Measurements from ENCODE around the gene PLXNB1. TPM values are rescaled to one million over a fixed set of nuclear protein-coding genes. Genes with fewer than 3 reads are reported as not detected.

PLXNB1 gene
- total RNA-seq, 1 donor from 2014 or later: 63.7 TPM

DNA sequence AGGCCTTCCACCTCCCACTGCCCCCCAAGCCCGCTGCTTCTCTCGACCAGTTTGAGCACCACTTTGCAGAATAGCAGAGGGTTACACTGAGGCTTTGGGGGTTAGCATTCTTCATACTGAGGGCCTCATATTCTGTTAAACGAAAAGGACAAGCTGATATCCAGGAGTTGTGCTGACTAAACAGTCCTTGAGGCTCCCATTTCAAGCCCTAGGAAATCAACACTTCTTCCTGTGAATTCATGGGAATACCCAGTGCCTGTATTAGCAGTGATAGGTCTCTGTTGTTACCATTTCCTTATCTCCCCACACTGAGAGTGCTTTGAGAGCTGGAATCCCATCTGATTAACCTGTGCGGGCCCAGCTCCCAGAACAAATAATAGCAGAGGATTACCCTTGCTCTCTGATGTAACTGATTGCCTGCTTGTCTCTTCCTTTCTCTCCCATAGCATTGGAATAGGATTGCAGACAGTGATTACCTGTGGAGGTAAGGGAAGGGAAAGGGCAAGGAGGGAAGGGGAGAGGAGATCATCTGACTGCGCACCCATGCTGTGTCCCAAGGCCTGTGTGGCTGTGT is 56.9 kb downstream of the PLXNB1 start:
- TF ChIP-seq, protein P1, sequence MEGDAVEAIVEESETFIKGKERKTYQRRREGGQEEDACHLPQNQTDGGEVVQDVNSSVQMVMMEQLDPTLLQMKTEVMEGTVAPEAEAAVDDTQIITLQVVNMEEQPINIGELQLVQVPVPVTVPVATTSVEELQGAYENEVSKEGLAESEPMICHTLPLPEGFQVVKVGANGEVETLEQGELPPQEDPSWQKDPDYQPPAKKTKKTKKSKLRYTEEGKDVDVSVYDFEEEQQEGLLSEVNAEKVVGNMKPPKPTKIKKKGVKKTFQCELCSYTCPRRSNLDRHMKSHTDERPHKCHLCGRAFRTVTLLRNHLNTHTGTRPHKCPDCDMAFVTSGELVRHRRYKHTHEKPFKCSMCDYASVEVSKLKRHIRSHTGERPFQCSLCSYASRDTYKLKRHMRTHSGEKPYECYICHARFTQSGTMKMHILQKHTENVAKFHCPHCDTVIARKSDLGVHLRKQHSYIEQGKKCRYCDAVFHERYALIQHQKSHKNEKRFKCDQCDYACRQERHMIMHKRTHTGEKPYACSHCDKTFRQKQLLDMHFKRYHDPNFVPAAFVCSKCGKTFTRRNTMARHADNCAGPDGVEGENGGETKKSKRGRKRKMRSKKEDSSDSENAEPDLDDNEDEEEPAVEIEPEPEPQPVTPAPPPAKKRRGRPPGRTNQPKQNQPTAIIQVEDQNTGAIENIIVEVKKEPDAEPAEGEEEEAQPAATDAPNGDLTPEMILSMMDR (IDR thresholded peaks at IDR 0.05; ENCODE audit: insufficient read depth, low read length, severe bottlenecking): no peak
- DNase-seq (ENCODE audit: low read depth): no peak
- no peak for FAIRE-seq
- Histone ChIP-seq H3K4me3 (ENCODE audit: low read depth, low read length) (no peak overlapping the region), H3K27me3 (ENCODE audit: control insufficient read depth, insufficient read depth, low read length) (no peaks in the 10 kb centered on the region), H3K36me3 (ENCODE audit: control insufficient read depth, insufficient read depth, low read length) (no peaks in the 10 kb centered on the region)

DNA sequence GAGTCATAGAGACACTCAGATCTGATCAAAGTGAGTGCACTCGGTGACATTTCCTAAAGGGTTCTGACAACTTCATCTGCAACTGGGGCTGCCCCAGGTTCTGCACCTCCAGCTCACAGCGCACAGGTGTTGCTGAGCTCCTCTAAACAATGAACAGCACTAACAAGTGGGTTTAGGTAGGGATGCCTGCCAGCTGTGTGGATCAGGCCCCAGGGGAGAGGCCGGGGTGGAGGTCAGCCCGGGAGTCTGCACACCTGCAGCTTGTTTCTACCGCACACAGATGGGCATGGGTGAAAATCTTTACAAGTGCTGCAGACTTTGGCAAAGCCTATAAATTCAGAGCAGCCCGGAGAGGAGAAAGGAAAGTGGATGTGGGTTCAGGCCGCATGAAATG is 57.5 kb downstream of the PLXNB1 start:
- no peaks in the 10 kb centered on the region for H3K27me3 ChIP-seq (ENCODE audit: control insufficient read depth, insufficient read depth, low read length)
- DNase-seq (ENCODE audit: low read depth) (no peak), FAIRE-seq (no peak)
- no peaks in the 10 kb centered on the region for H3K36me3 ChIP-seq (ENCODE audit: control insufficient read depth, insufficient read depth, low read length)
- TF ChIP-seq, protein P1 (IDR thresholded peaks at IDR 0.05; ENCODE audit: insufficient read depth, low read length, severe bottlenecking): no peak
- H3K4me3 ChIP-seq (ENCODE audit: low read depth, low read length): no peak overlapping the region

DNA sequence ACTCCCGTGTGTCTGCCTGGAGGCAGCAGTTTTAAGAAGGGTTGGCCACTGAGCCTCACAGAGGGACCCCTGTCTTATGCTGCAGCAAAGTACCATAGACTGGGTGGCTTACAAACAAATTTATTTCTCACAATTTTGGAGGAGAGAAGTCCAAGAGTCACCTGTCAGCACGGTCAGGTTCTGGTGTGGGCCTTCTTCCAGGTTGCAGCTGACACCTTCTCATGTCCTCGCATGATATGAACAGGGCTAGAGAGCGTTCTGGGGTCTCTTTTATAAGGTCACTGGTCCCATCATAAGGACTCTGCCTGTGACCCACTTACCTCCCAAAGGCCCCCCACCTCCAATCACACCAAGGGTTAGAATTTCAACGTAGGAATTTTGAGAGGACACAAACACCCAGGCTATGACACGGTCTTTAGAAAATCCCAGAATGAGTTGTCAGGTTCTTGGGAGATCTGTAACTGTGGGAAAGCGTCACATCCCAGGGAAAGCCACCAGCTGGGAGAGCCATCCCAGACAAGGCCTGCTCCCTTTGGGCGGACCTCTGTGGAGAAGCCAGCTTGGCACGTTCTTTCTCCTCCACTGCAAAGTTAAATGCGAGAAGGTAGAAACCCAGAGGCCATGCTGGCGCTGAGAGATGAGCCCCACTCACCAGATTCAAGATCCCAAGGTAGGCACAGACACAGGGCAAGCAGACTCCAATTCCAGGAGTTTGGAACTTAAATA is 58.1 kb downstream of the PLXNB1 start, which contains the start of gene FBXW12:
Gene FBXW12, plus strand, starts transcription at position 569 of the 726 bp plus-strand sequence. CDS start 549 bp downstream, outside the sequence.
- TF ChIP-seq, protein P1 (IDR thresholded peaks at IDR 0.05; ENCODE audit: insufficient read depth, low read length, severe bottlenecking): no peak
- DNase-seq (ENCODE audit: low read depth) (no peak), FAIRE-seq (peak; percentile 68)
- H3K27me3 ChIP-seq (ENCODE audit: control insufficient read depth, insufficient read depth, low read length): no peaks in the 10 kb centered on the region
- H3K36me3 ChIP-seq (ENCODE audit: control insufficient read depth, insufficient read depth, low read length): no peaks in the 10 kb centered on the region
- no peak within 1 kb of the TSS for H3K4me3 ChIP-seq (ENCODE audit: low read depth, low read length)

DNA sequence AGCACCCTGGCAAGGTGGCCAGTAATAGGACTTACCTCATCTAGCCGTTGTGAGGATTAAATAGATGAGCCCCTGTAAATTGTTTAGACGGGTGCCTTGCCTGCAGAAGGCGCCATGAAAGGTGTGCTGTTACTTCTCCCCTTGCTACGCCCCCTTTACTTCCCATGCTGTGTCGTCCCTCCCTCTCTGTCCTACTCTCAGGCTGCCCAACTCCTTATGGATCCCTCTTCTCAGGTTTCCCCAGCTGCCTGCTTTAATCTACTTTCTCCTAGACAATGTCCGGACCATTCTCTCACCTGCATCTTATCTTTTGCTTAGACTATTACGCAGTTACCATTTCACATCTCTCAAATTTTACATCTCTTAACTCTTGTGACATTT is 59.6 kb downstream of the PLXNB1 start:
- H3K27me3 ChIP-seq (ENCODE audit: control insufficient read depth, insufficient read depth, low read length): no peaks in the 10 kb centered on the region
- no peak for DNase-seq (ENCODE audit: low read depth)
- no peaks in the 10 kb centered on the region for H3K36me3 ChIP-seq (ENCODE audit: control insufficient read depth, insufficient read depth, low read length)
- no peak overlapping the region for H3K4me3 ChIP-seq (ENCODE audit: low read depth, low read length)
- no peak for FAIRE-seq
- TF ChIP-seq, protein P1 (IDR thresholded peaks at IDR 0.05; ENCODE audit: insufficient read depth, low read length, severe bottlenecking): no peak

DNA sequence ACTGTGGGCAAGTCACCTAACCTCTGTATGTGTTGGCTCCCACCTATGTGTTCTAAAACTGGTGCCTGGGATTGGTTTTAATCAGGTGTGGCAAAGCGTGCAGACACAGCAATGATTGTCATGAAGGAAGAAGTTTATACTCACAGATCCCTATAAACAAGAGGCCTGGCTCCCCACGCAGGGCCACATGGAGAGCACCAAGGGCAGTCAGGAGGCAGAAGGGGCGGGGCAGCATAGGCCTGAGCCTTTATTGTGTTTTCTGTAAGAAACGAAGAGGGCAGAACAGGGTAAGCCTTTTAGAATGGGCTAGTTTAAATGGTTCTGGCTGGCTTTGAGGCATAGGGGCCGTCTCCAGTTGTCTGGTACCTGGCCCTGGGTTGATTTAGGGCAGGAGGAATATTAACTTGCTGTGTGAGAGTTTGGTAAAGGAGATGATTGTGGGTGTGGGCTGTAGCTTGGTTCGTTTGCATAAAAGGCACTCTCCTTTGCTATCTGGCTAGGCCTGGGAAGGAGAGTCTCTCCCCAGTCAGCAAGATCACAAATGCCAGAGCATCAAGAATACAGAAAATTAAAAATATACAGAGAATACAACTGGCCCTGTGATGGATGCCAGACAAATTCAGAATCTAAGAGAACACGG is 60.1 kb downstream of the PLXNB1 start:
- Histone ChIP-seq H3K4me3 (ENCODE audit: low read depth, low read length) (no peak overlapping the region), H3K36me3 (ENCODE audit: control insufficient read depth, insufficient read depth, low read length) (no peaks in the 10 kb centered on the region), H3K27me3 (ENCODE audit: control insufficient read depth, insufficient read depth, low read length) (no peaks in the 10 kb centered on the region)
- DNase-seq (ENCODE audit: low read depth): no peak
- TF ChIP-seq, protein P1 (IDR thresholded peaks at IDR 0.05; ENCODE audit: insufficient read depth, low read length, severe bottlenecking): no peak
- no peak for FAIRE-seq
